Measurements from ENCODE around the gene MORC2.

The MORC2 gene

GRCh38 chr22:30921108-30921507 lies 47.5 kb downstream of the MORC2 start:
- Histone ChIP-seq H3K9ac (ENCODE audit: insufficient read length, low read depth) (no peak overlapping the region), H3K36me3 (ENCODE audit: insufficient read depth, insufficient read length, low read length) (peaks cover 26% of the 10 kb centered on the region), H3K4me1 (ENCODE audit: insufficient read depth, insufficient read length) (peaks cover 3% of the 10 kb centered on the region), H3K4me3 (ENCODE audit: insufficient read length, low read depth) (no peak overlapping the region), H3K9me3 (ENCODE audit: insufficient read depth, low read length) (no peaks in the 10 kb centered on the region), H3K27me3 (ENCODE audit: insufficient read depth, insufficient read length) (no peaks in the 10 kb centered on the region)
- no peak for TF ChIP-seq SUZ12 (IDR thresholded peaks at IDR 0.05; ENCODE audit: extremely low read depth, insufficient read depth, insufficient read length)
- TF ChIP-seq YY1 (IDR thresholded peaks at IDR 0.05; ENCODE audit: insufficient read depth, insufficient read length): no peak
- TF ChIP-seq ZNF274 (IDR thresholded peaks at IDR 0.05; ENCODE audit: low read depth, low read length): no peak
- no peak for DNase-seq (ENCODE audit: low read depth, low spot score)

GRCh38 chr22:30920407-30920806 lies 48.2 kb downstream of the MORC2 start:
- H3K4me1 ChIP-seq (ENCODE audit: insufficient read depth, insufficient read length): peaks cover 3% of the 10 kb centered on the region
- TF ChIP-seq ZNF274 (IDR thresholded peaks at IDR 0.05; ENCODE audit: low read depth, low read length) (no peak), YY1 (IDR thresholded peaks at IDR 0.05; ENCODE audit: insufficient read depth, insufficient read length) (no peak), SUZ12 (IDR thresholded peaks at IDR 0.05; ENCODE audit: extremely low read depth, insufficient read depth, insufficient read length) (no peak)
- no peaks in the 10 kb centered on the region for H3K9me3 ChIP-seq (ENCODE audit: insufficient read depth, low read length)
- H3K4me3 ChIP-seq (ENCODE audit: insufficient read length, low read depth): no peak overlapping the region
- no peaks in the 10 kb centered on the region for H3K27me3 ChIP-seq (ENCODE audit: insufficient read depth, insufficient read length)
- no peak overlapping the region for H3K9ac ChIP-seq (ENCODE audit: insufficient read length, low read depth)
- H3K36me3 ChIP-seq (ENCODE audit: insufficient read depth, insufficient read length, low read length): peaks cover 19% of the 10 kb centered on the region
- DNase-seq (ENCODE audit: low read depth, low spot score): peak; percentile 50

GRCh38 chr22:30919973-30920372 lies 48.6 kb downstream of the MORC2 start:
- Histone ChIP-seq H3K36me3 (ENCODE audit: insufficient read depth, insufficient read length, low read length) (peaks cover 15% of the 10 kb centered on the region), H3K9me3 (ENCODE audit: insufficient read depth, low read length) (no peaks in the 10 kb centered on the region), H3K4me1 (ENCODE audit: insufficient read depth, insufficient read length) (peaks cover 3% of the 10 kb centered on the region), H3K27me3 (ENCODE audit: insufficient read depth, insufficient read length) (no peaks in the 10 kb centered on the region), H3K4me3 (ENCODE audit: insufficient read length, low read depth) (no peak overlapping the region), H3K9ac (ENCODE audit: insufficient read length, low read depth) (no peak overlapping the region)
- TF ChIP-seq SUZ12 (IDR thresholded peaks at IDR 0.05; ENCODE audit: extremely low read depth, insufficient read depth, insufficient read length) (no peak), YY1 (IDR thresholded peaks at IDR 0.05; ENCODE audit: insufficient read depth, insufficient read length) (no peak), ZNF274 (IDR thresholded peaks at IDR 0.05; ENCODE audit: low read depth, low read length) (no peak)
- no peak for DNase-seq (ENCODE audit: low read depth, low spot score)

GRCh38 chr22:30918761-30919160 lies 49.8 kb downstream of the MORC2 start:
- H3K4me1 ChIP-seq (ENCODE audit: insufficient read depth, insufficient read length): peaks cover 3% of the 10 kb centered on the region
- H3K27me3 ChIP-seq (ENCODE audit: insufficient read depth, insufficient read length): no peaks in the 10 kb centered on the region
- peaks cover 4% of the 10 kb centered on the region for H3K36me3 ChIP-seq (ENCODE audit: insufficient read depth, insufficient read length, low read length)
- H3K9ac ChIP-seq (ENCODE audit: insufficient read length, low read depth): no peak overlapping the region
- no peaks in the 10 kb centered on the region for H3K9me3 ChIP-seq (ENCODE audit: insufficient read depth, low read length)
- H3K4me3 ChIP-seq (ENCODE audit: insufficient read length, low read depth): no peak overlapping the region
- no peak for DNase-seq (ENCODE audit: low read depth, low spot score)
- no peak for TF ChIP-seq SUZ12 (IDR thresholded peaks at IDR 0.05; ENCODE audit: extremely low read depth, insufficient read depth, insufficient read length)

GRCh38 chr22:30910358-30910757 lies 58.2 kb downstream of the MORC2 start:
- H3K36me3 ChIP-seq (ENCODE audit: insufficient read depth, insufficient read length, low read length): peaks cover 27% of the 10 kb centered on the region
- H3K9ac ChIP-seq (ENCODE audit: insufficient read length, low read depth): no peak overlapping the region
- H3K27me3 ChIP-seq (ENCODE audit: insufficient read depth, insufficient read length): no peaks in the 10 kb centered on the region
- no peaks in the 10 kb centered on the region for H3K4me1 ChIP-seq (ENCODE audit: insufficient read depth, insufficient read length)
- no peak overlapping the region for H3K4me3 ChIP-seq (ENCODE audit: insufficient read length, low read depth)
- no peaks in the 10 kb centered on the region for H3K9me3 ChIP-seq (ENCODE audit: insufficient read depth, low read length)
- no peak for DNase-seq (ENCODE audit: low read depth, low spot score)
- TF ChIP-seq ZNF274 (IDR thresholded peaks at IDR 0.05; ENCODE audit: low read depth, low read length): no peak
- no peak for TF ChIP-seq YY1 (IDR thresholded peaks at IDR 0.05; ENCODE audit: insufficient read depth, insufficient read length)
- no peak for TF ChIP-seq SUZ12 (IDR thresholded peaks at IDR 0.05; ENCODE audit: extremely low read depth, insufficient read depth, insufficient read length)

- no peaks in the 10 kb centered on the region for H3K27me3 ChIP-seq (ENCODE audit: insufficient read depth, insufficient read length)
Measured at GRCh38 chr22:30909306-30909705, 59.3 kb downstream of the MORC2 start.

GRCh38 chr22:30908051-30908461 lies 60.5 kb downstream of the MORC2 start:
- DNase-seq (ENCODE audit: low read depth, low spot score): no peak
- H3K27me3 ChIP-seq (ENCODE audit: insufficient read depth, insufficient read length): no peaks in the 10 kb centered on the region
- no peak overlapping the region for H3K4me3 ChIP-seq (ENCODE audit: insufficient read length, low read depth)
- H3K36me3 ChIP-seq (ENCODE audit: insufficient read depth, insufficient read length, low read length): peaks cover 38% of the 10 kb centered on the region
- H3K9ac ChIP-seq (ENCODE audit: insufficient read length, low read depth): no peak overlapping the region
- no peak for TF ChIP-seq YY1 (IDR thresholded peaks at IDR 0.05; ENCODE audit: insufficient read depth, insufficient read length)
- TF ChIP-seq ZNF274 (IDR thresholded peaks at IDR 0.05; ENCODE audit: low read depth, low read length): no peak
- no peak for TF ChIP-seq SUZ12 (IDR thresholded peaks at IDR 0.05; ENCODE audit: extremely low read depth, insufficient read depth, insufficient read length)
- no peaks in the 10 kb centered on the region for H3K4me1 ChIP-seq (ENCODE audit: insufficient read depth, insufficient read length)
- no peaks in the 10 kb centered on the region for H3K9me3 ChIP-seq (ENCODE audit: insufficient read depth, low read length)

More at GRCh38 chr22:30909306-30909705, 59.3 kb downstream of the MORC2 start:
- H3K9ac ChIP-seq (ENCODE audit: insufficient read length, low read depth): no peak overlapping the region
- no peaks in the 10 kb centered on the region for H3K9me3 ChIP-seq (ENCODE audit: insufficient read depth, low read length)
- no peak for TF ChIP-seq SUZ12 (IDR thresholded peaks at IDR 0.05; ENCODE audit: extremely low read depth, insufficient read depth, insufficient read length)
- no peak for TF ChIP-seq ZNF274 (IDR thresholded peaks at IDR 0.05; ENCODE audit: low read depth, low read length)
- no peak for TF ChIP-seq YY1 (IDR thresholded peaks at IDR 0.05; ENCODE audit: insufficient read depth, insufficient read length)
- H3K36me3 ChIP-seq (ENCODE audit: insufficient read depth, insufficient read length, low read length): peaks cover 27% of the 10 kb centered on the region
- no peak overlapping the region for H3K4me3 ChIP-seq (ENCODE audit: insufficient read length, low read depth)
- DNase-seq (ENCODE audit: low read depth, low spot score): no peak
- H3K4me1 ChIP-seq (ENCODE audit: insufficient read depth, insufficient read length): no peaks in the 10 kb centered on the region

GRCh38 chr22:30906946-30907345 lies 61.6 kb downstream of the MORC2 start:
- Histone ChIP-seq H3K4me1 (ENCODE audit: insufficient read depth, insufficient read length) (no peaks in the 10 kb centered on the region), H3K9me3 (ENCODE audit: insufficient read depth, low read length) (no peaks in the 10 kb centered on the region), H3K9ac (ENCODE audit: insufficient read length, low read depth) (no peak overlapping the region), H3K36me3 (ENCODE audit: insufficient read depth, insufficient read length, low read length) (peaks cover 46% of the 10 kb centered on the region), H3K4me3 (ENCODE audit: insufficient read length, low read depth) (no peak overlapping the region), H3K27me3 (ENCODE audit: insufficient read depth, insufficient read length) (no peaks in the 10 kb centered on the region)
- DNase-seq (ENCODE audit: low read depth, low spot score): no peak
- TF ChIP-seq ZNF274 (IDR thresholded peaks at IDR 0.05; ENCODE audit: low read depth, low read length) (no peak), SUZ12 (IDR thresholded peaks at IDR 0.05; ENCODE audit: extremely low read depth, insufficient read depth, insufficient read length) (no peak), YY1 (IDR thresholded peaks at IDR 0.05; ENCODE audit: insufficient read depth, insufficient read length) (no peak)

Data from NT2/D1 (cell line).